HL-60 (cell line): ENCODE data around the gene METAP2.

Source experiments
- DNase-seq, 2 experiments: peaks; one replicate each; pipeline ENCODE4 v3.0.0-alpha.2; 2010 to 2020; ENCODE audit warnings: low read depth in 1 of 2, low spot score in 1 of 2
- H3K27ac ChIP-seq: fragments of 250-450 bp; sonication (Bioruptor Pico); replicated peaks from 2 replicates; pipeline ENCODE4 v1.5.1; 2020; ENCODE audit warnings: mild to moderate bottlenecking, moderate library complexity
- H3K27me3 ChIP-seq: fragments of 250-450 bp; sonication (Bioruptor Pico); 2 replicates; pipeline ENCODE4 v1.5.1; 2021; ENCODE audit warnings: mild to moderate bottlenecking, moderate library complexity; ENCODE audit not compliant: insufficient read depth, poor library complexity, severe bottlenecking
- H3K4me3 ChIP-seq: replicated peaks from 2 replicates; pipeline ENCODE4 v1.5.1; 2011; ENCODE audit warnings: mild to moderate bottlenecking, control low read depth, low read length; ENCODE audit not compliant: insufficient read depth
- GABPA ChIP-seq: IDR thresholded peaks from 2 replicates; pipeline ENCODE4 v1.6.1; 2012; ENCODE audit warnings: low read depth
- POLR2AphosphoS5 ChIP-seq: IDR thresholded peaks from 2 replicates; pipeline ENCODE4 v1.6.1; 2012; ENCODE audit warnings: low read depth
- SPI1 ChIP-seq: IDR thresholded peaks from 2 replicates; pipeline ENCODE4 v1.6.1; 2012; ENCODE audit warnings: low read depth, mild to moderate bottlenecking, borderline replicate concordance
- TF ChIP-seq, protein P1 (sequence below): IDR thresholded peaks from 2 replicates; pipeline ENCODE4 v1.6.1; 2012; ENCODE audit warnings: low read depth; ENCODE audit not compliant: insufficient replicate concordance
- TF ChIP-seq, protein P2 (sequence below): IDR thresholded peaks from one replicate; pipeline ENCODE4 v1.5.1; 2011; ENCODE audit warnings: low read length, control low read depth, inconsistent platforms; ENCODE audit not compliant: insufficient read depth

METAP2 gene

DNA sequence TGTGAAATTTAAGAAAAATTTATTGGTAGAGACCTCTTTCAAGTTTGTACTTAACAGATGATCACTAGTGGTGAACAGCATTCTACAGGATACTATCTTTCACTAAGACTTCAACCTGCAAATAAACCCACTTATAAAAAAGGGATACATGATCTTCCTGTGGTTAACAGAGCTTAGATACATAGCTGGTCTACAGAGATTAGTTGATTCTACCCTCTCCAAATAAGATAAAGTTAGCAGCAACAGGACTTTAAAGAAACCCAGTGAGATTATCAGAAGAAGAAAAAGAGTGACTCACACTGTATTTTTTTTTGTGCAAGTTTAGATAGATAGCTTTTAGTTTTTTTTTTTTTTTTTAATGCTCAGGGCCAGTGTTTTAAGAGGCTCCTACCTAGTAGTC, 42.8 kb downstream of the METAP2 start:
- TF ChIP-seq SPI1 (no peak), GABPA (no peak), POLR2AphosphoS5 (no peak)
- TF ChIP-seq, protein P1, sequence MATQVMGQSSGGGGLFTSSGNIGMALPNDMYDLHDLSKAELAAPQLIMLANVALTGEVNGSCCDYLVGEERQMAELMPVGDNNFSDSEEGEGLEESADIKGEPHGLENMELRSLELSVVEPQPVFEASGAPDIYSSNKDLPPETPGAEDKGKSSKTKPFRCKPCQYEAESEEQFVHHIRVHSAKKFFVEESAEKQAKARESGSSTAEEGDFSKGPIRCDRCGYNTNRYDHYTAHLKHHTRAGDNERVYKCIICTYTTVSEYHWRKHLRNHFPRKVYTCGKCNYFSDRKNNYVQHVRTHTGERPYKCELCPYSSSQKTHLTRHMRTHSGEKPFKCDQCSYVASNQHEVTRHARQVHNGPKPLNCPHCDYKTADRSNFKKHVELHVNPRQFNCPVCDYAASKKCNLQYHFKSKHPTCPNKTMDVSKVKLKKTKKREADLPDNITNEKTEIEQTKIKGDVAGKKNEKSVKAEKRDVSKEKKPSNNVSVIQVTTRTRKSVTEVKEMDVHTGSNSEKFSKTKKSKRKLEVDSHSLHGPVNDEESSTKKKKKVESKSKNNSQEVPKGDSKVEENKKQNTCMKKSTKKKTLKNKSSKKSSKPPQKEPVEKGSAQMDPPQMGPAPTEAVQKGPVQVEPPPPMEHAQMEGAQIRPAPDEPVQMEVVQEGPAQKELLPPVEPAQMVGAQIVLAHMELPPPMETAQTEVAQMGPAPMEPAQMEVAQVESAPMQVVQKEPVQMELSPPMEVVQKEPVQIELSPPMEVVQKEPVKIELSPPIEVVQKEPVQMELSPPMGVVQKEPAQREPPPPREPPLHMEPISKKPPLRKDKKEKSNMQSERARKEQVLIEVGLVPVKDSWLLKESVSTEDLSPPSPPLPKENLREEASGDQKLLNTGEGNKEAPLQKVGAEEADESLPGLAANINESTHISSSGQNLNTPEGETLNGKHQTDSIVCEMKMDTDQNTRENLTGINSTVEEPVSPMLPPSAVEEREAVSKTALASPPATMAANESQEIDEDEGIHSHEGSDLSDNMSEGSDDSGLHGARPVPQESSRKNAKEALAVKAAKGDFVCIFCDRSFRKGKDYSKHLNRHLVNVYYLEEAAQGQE, result no peak
- H3K27ac ChIP-seq, result no peak overlapping the region
- H3K27me3 ChIP-seq, result no peaks in the 10 kb centered on the region
- no peak overlapping the region for H3K4me3 ChIP-seq
- no peak for DNase-seq

DNA sequence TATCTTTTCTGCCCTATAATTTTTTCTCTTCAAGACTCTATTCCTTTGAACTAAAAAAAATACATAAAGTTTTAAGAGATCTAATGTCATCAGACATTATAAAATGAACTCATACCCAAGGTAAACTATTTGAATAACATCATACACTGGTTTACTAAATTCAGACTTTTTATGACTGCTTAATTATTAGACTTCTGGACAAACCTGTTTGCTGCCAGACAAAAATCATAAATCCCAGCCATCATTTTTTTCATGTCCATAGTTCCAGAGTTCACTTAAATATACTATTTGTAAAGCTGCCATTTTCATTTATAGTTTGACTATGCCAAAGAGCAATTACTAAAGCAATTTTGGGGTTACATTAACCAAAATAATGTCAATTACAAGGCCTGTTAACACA, 43.3 kb downstream of the METAP2 start:
- H3K27ac ChIP-seq, result no peak overlapping the region
- TF ChIP-seq, protein P1, result no peak
- TF ChIP-seq, protein P2, sequence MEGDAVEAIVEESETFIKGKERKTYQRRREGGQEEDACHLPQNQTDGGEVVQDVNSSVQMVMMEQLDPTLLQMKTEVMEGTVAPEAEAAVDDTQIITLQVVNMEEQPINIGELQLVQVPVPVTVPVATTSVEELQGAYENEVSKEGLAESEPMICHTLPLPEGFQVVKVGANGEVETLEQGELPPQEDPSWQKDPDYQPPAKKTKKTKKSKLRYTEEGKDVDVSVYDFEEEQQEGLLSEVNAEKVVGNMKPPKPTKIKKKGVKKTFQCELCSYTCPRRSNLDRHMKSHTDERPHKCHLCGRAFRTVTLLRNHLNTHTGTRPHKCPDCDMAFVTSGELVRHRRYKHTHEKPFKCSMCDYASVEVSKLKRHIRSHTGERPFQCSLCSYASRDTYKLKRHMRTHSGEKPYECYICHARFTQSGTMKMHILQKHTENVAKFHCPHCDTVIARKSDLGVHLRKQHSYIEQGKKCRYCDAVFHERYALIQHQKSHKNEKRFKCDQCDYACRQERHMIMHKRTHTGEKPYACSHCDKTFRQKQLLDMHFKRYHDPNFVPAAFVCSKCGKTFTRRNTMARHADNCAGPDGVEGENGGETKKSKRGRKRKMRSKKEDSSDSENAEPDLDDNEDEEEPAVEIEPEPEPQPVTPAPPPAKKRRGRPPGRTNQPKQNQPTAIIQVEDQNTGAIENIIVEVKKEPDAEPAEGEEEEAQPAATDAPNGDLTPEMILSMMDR, result no peak
- TF ChIP-seq POLR2AphosphoS5, result no peak
- no peak for TF ChIP-seq SPI1
- no peak for TF ChIP-seq GABPA
- no peaks in the 10 kb centered on the region for H3K27me3 ChIP-seq
- no peak for DNase-seq
- no peak overlapping the region for H3K4me3 ChIP-seq

- DNase-seq, result no peak
Measured at GRCh38 chr12:95518944-95519343, 45.0 kb downstream of the METAP2 start.

More at GRCh38 chr12:95518944-95519343, 45.0 kb downstream of the METAP2 start:
- no peak overlapping the region for H3K4me3 ChIP-seq
- no peak for TF ChIP-seq GABPA
- TF ChIP-seq POLR2AphosphoS5, result no peak
- TF ChIP-seq, protein P1, result no peak
- no peak for TF ChIP-seq SPI1
- TF ChIP-seq, protein P2, result no peak
- H3K27me3 ChIP-seq, result no peaks in the 10 kb centered on the region
- H3K27ac ChIP-seq, result no peak overlapping the region
